Liver (tissue), 9 donors: Measurements from ENCODE around the gene ZDBF2. TPM values are rescaled to one million over a fixed set of nuclear protein-coding genes. Genes with fewer than 3 reads are reported as not detected.
A peak's percentile ranks its signal among the peaks of the same experiment; 100 is the strongest.

Experiments
- DNase-seq: peaks from one replicate; pipeline ENCODE4 v3.0.0-alpha.2; 2017; ENCODE audit warnings: low spot score
- H3K27ac ChIP-seq, 2 donors: one replicate each; pipeline ENCODE4 v1.7.0; 2013; ENCODE audit warnings: inconsistent platforms in 2 of 2, low read length in 2 of 2, control low read depth in 1 of 2, low read depth in 1 of 2, mild to moderate bottlenecking in 1 of 2
- H3K27me3 ChIP-seq, 4 donors: one replicate each; pipeline versions ENCODE4 v1.6.1 to v1.7.0; 2013; ENCODE audit warnings: low read length in 3 of 4, inconsistent platforms in 1 of 4, mild to moderate bottlenecking in 1 of 4, moderate library complexity in 1 of 4; ENCODE audit not compliant: control insufficient read depth in 4 of 4, insufficient read depth in 4 of 4
- H3K36me3 ChIP-seq, 4 donors: one replicate each; pipeline versions ENCODE4 v1.6.1 to v1.7.0; 2013; ENCODE audit warnings: low read length in 3 of 4, mild to moderate bottlenecking in 3 of 4, low read depth in 1 of 4, moderate library complexity in 1 of 4; ENCODE audit not compliant: control insufficient read depth in 4 of 4, insufficient read depth in 3 of 4
- H3K4me1 ChIP-seq, 4 donors: one replicate each; pipeline versions ENCODE4 v1.6.1 to v1.7.0; 2013; ENCODE audit warnings: low read length in 3 of 4, mild to moderate bottlenecking in 3 of 4, moderate library complexity in 1 of 4; ENCODE audit not compliant: control insufficient read depth in 4 of 4, insufficient read depth in 4 of 4
- H3K4me3 ChIP-seq, 3 donors: one replicate each; pipeline versions ENCODE4 v1.6.1 to v1.7.0; 2013; ENCODE audit warnings: low read length in 3 of 3, control low read depth in 1 of 3, low read depth in 1 of 3, mild to moderate bottlenecking in 1 of 3
- H3K9ac ChIP-seq, 2 donors: one replicate each; pipeline ENCODE4 v1.7.0; 2013; ENCODE audit warnings: low read length in 2 of 2, mild to moderate bottlenecking in 2 of 2, moderate library complexity in 2 of 2, control low read depth in 1 of 2, low read depth in 1 of 2
- H3K9me3 ChIP-seq, 4 donors: one replicate each; pipeline versions ENCODE4 v1.6.1 to v1.7.0; 2013; ENCODE audit warnings: low read length in 3 of 4; ENCODE audit not compliant: control insufficient read depth in 4 of 4
- CTCF ChIP-seq: fragments of 150-350 bp; IDR thresholded peaks from 2 replicates; pipeline ENCODE4 v1.5.1; 2017; ENCODE audit warnings: improper control_type of control experiment, low read depth, low read length; ENCODE audit not compliant: missing input control
- EGR1 ChIP-seq, 2 donors: IDR thresholded peaks; 2 replicates each; pipeline ENCODE4 v1.6.1; 2016 to 2018; ENCODE audit warnings: antibody characterized with exemption in 2 of 2, low read depth in 2 of 2
- FOXA2 ChIP-seq: IDR thresholded peaks from 2 replicates; pipeline ENCODE4 v1.6.1; 2016; ENCODE audit warnings: antibody characterized with exemption
- GABPA ChIP-seq, 2 donors: IDR thresholded peaks in 1 of 2; conservative IDR thresholded peaks in 1 of 2; 2 replicates each; pipeline ENCODE4 v1.6.1; 2016; ENCODE audit warnings: antibody characterized with exemption in 2 of 2, mild to moderate bottlenecking in 1 of 2, moderate library complexity in 1 of 2
- HNF4A ChIP-seq, 2 donors: conservative IDR thresholded peaks; 2 replicates each; pipeline ENCODE4 v1.6.1; 2016; ENCODE audit warnings: antibody characterized with exemption in 2 of 2, mild to moderate bottlenecking in 2 of 2
- JUND ChIP-seq, 2 donors: IDR thresholded peaks; 2 replicates each; pipeline ENCODE4 v1.6.1; 2016; ENCODE audit warnings: antibody characterized with exemption in 2 of 2
- MAX ChIP-seq: IDR thresholded peaks from 2 replicates; pipeline ENCODE4 v1.6.1; 2016; ENCODE audit warnings: antibody characterized with exemption
- RAD21 ChIP-seq, 2 donors: IDR thresholded peaks; 2 replicates each; pipeline ENCODE4 v1.6.1; 2016; ENCODE audit warnings: antibody characterized with exemption in 2 of 2, mild to moderate bottlenecking in 2 of 2
- REST ChIP-seq: IDR thresholded peaks from 2 replicates; pipeline ENCODE4 v1.6.1; 2016; ENCODE audit warnings: antibody characterized with exemption, mild to moderate bottlenecking
- RXRA ChIP-seq, 2 donors: IDR thresholded peaks; 2 replicates each; pipeline ENCODE4 v1.6.1; 2017 to 2018; ENCODE audit warnings: antibody characterized with exemption in 2 of 2, mild to moderate bottlenecking in 1 of 2
- SP1 ChIP-seq: IDR thresholded peaks from 2 replicates; pipeline ENCODE4 v1.6.1; 2018; ENCODE audit warnings: antibody characterized with exemption, mild to moderate bottlenecking
- TAF1 ChIP-seq: conservative IDR thresholded peaks from 2 replicates; pipeline ENCODE4 v1.6.1; 2016; ENCODE audit warnings: antibody characterized with exemption, mild to moderate bottlenecking
- YY1 ChIP-seq: IDR thresholded peaks from 2 replicates; pipeline ENCODE4 v1.6.1; 2016; ENCODE audit warnings: antibody characterized with exemption, mild to moderate bottlenecking
- WGBS: extraction: QIAGEN DNeasy Blood & Tissue Kit; methylation state at CpG from one replicate; pipeline ENCODE4 v1.1.7; 2013; 5-methylcytosine and 5-hydroxymethylcytosine counted together
- polyA plus RNA-seq, 2 donors: library from polyadenylated mRNA; stranded (reverse) in 1 of 2; unstranded in 1 of 2; fragments of 200-250 nt in 1 of 2; fragments of >200 nt in 1 of 2; fragmentation: Nextera tagmentation in 1 of 2; extraction: Ambion mirVana in 1 of 2; gene quantifications; one replicate each; pipeline versions ENCODE4 v1.2.1 to v1.2.3, GENCODE V29; 2013 to 2015
- total RNA-seq, 2 donors: library from RNA; depleted of rRNA; stranded (reverse); fragments of >200 nt; gene quantifications; one replicate each; pipeline ENCODE4 v1.2.3, GENCODE V29; 2014
- donor health status: healthy.
- donor health status: healthy.
- donor health status: healthy.
- donor health status: healthy.
- donor health status: healthy.

ZDBF2 gene
- total and polyA plus RNA-seq, 4 donors = 0.97 to 5.9 (median 1.9) TPM

GRCh38 chr2:206260188-206261012 is 14.1 kb upstream of the ZDBF2 start:
- H3K27me3 ChIP-seq = peaks cover 0 to 26% (median 9%) of the 10 kb centered on the region in 4 donors
- no peaks in the 10 kb centered on the region for H3K36me3 ChIP-seq
- no peak for DNase-seq
- no peak overlapping the region for H3K9ac ChIP-seq
- no peaks in the 10 kb centered on the region for H3K9me3 ChIP-seq
- 30% methylated on average over 7 of the region's 7 CpGs for WGBS
- no peak overlapping the region for H3K27ac ChIP-seq
- H3K4me1 ChIP-seq = peaks cover 0 to 1% (median 0%) of the 10 kb centered on the region in 4 donors
- H3K4me3 ChIP-seq = no peak overlapping the region
- peak; percentile 55 to 67 for TF ChIP-seq RAD21 (IDR thresholded peaks at IDR 0.05)
- no peak for TF ChIP-seq SP1
- TF ChIP-seq CTCF = peak; percentile 37

- TF ChIP-seq REST = no peak
- TF ChIP-seq GABPA (IDR thresholded peaks at IDR 0.05 in 1 of 2, conservative IDR thresholded peaks at IDR 0.05 in 1 of 2) = no peak
- no peak for TF ChIP-seq EGR1 (IDR thresholded peaks at IDR 0.05; ENCODE audit: low read depth in 2 of 2)
- TF ChIP-seq SP1 = no peak
- TF ChIP-seq RXRA (IDR thresholded peaks at IDR 0.05) = no peak
- TF ChIP-seq FOXA2 = no peak
- TF ChIP-seq YY1 = no peak
- no peak for TF ChIP-seq HNF4A (conservative IDR thresholded peaks at IDR 0.05)
- TF ChIP-seq MAX = no peak
- no peak for TF ChIP-seq CTCF
- no peak for TF ChIP-seq TAF1
- TF ChIP-seq JUND (IDR thresholded peaks at IDR 0.05) = no peak
- no peak overlapping the region for H3K27ac ChIP-seq
- H3K27me3 ChIP-seq = peaks cover 0 to 22% (median 6%) of the 10 kb centered on the region in 4 donors
- no peaks in the 10 kb centered on the region for H3K36me3 ChIP-seq
- no peaks in the 10 kb centered on the region for H3K9me3 ChIP-seq
- H3K9ac ChIP-seq = no peak overlapping the region
- WGBS = 43% methylated on average over 21 of the region's 21 CpGs
- no peak overlapping the region for H3K4me3 ChIP-seq
- no peak for DNase-seq
- peaks cover 0 to 1% (median 0%) of the 10 kb centered on the region in 4 donors for H3K4me1 ChIP-seq
Observed at GRCh38 chr2:206263959-206264603, 10.4 kb upstream of the ZDBF2 start.
